ENCODE measurements around the gene RFX3.

The RFX3 gene

DNA sequence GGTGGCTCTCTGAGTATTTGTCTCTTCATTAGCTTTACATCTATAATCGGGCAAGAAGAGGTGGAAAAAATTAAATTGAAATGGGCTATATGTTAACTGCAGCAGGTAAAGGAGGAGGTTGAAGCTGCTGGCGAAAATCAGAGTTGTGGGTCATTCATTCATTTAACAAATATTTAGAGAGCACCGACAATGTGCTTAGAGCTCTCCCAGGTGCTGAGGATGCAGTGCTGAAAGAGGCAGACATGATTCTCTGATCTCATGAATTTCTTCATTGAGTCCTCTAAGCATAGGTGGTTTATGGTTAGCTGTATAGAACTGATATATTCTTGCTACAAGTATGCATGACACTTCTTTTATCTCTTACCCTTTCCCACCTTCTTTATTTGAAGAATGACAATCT is 243.4 kb downstream of the RFX3 start:
- no peak for DNase-seq (ENCODE audit: low spot score)

DNA sequence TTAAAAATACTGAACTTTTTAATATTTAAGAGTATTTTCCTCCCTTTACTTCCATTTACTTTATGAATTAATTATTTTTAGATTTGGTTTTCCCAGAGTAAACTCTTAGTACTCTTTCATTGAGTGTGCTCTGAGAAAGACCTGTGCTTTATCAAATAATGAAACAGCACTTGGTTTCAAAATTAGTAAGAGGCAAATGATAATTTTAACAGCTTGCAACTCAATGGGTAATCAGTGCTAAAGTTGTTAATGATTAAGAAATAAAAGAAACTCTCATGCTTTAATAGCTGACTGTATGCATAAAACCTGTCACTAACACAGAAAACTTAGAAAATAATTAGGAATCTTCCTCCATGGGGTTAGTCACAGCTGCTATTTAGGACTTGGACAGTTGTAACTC is 244.4 kb downstream of the RFX3 start:
- DNase-seq (ENCODE audit: low spot score) = no peak

DNA sequence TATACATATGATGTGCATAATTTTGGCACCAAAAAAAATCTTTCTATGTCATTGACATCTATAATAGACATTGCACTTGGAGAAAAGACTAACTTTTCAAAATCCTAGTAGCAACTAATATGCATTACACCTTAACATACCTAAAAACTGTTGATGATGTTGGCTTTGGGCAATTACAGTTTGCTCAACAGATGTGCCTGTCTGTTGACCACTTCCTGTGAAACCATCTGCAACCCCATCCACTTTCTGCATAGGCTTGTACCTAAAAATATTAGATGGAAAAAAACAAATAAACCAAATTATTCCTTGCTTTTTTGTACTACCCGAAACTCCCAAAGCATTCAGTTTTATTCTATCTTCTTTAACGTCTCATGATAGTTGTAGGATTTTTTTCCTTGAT is 248.6 kb downstream of the RFX3 start:
- no peak for DNase-seq (ENCODE audit: low spot score)

DNA sequence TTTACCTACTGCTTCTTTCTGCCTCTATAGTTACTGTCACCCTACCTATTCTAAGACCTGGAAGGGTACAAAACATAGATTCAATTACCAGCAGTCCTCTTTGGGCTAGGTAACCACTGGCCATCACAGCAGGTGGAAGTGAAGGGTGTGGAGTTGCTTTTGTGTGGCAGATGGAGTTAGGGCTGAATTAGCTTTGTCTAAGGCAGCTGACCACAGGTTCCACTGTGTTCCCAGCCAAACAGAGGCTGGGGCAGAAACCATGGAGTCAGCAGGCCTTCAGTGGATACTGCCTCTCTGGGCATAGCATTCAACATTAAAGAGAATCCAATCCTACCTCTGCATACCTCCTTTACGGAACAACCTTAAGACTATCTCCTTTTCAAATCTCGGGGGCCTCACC is 254.2 kb downstream of the RFX3 start:
- no peak for DNase-seq (ENCODE audit: low spot score)

DNA sequence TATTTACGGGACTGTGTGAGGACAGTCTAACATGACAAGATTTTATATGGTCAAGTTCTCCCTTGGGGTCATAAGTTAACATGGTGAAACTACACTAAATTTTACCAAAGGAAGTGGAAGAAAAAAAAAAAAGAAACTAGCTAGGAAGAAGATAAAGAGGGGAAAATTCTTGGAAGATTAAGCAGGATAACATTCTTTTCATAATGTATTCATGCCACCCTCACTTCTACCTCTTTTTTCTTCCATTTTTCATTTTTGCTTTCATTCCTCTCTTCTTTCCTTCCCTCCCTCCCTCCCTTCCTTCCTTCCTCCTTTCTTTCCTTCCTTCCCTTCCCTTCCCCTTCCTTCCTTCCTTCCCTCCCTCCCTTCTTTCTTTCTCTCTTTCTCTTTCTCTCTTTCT is 254.6 kb downstream of the RFX3 start:
- no peak for DNase-seq (ENCODE audit: low spot score)

DNA sequence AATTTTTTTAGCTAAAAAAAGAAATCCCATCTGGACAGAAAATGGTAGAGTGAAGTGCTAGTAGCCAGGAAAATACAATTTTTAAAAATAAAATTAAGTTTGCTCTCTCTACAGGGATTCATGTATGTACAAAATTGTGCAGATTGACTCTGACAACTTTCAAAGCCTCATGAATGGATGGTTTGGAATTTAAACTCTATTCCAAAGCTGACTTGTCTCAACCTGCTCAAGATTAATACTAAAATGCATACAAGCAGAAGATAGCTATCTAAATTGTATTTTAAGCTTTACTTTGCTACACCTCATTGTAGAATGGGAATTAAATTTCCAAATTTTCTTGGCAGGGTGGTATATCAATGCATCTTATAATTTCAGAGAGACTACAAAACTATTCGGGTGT is 257.6 kb downstream of the RFX3 start:
- no peak for DNase-seq (ENCODE audit: low spot score)

DNA sequence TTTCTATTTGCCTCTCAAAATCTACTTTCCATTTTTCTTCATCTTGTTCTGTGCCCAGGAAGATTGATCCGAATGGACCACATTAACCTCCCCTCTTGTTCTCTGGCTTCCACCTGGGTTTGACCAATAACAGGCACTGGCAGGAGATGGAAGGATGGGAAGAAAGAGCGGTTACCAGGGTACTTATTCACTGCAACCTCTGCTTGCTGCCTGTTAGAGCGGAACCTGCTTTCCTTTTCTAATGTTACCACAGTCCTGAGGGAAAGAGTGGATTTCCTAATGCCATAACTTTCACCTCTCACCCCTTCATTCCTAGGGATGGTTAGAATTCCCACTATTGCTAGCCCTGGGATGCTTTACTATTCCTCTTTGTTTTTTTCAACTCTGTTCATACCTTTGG is 262.1 kb downstream of the RFX3 start:
- DNase-seq (ENCODE audit: low spot score) = no peak

DNA sequence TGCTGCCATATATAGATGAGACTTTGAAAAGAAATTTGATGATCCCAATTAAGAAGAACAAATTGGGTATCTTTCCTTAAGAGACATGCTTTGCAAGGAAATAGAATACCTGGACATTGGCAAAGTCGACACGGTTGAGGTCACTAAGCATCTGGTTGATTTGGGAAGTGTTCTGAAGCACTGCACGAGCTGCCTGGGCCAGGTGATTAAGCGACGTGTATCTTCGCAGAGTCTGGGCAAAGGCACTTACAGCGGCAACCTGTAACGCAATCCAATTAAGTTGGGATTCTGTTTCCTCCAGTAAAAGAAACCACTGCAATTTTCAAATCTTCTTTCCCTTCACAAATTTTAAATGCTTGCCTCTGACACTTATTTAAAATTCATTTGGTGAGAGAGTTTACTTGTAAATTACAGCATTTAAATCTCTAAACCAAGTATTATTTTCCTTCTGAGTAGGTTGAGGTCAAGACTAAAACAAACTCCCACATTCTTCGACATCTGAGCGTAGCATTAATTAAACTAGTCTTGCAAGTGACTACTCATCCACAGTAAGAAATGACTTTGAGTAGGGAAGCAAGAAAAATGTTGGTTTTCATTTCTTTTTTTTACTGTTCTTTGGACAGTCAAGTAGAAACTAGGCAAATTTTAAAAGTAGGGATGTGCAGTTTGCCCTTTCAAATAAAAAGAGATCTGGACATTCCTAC is 262.8 kb downstream of the RFX3 start:
- DNase-seq (ENCODE audit: low spot score) = no peak

DNA sequence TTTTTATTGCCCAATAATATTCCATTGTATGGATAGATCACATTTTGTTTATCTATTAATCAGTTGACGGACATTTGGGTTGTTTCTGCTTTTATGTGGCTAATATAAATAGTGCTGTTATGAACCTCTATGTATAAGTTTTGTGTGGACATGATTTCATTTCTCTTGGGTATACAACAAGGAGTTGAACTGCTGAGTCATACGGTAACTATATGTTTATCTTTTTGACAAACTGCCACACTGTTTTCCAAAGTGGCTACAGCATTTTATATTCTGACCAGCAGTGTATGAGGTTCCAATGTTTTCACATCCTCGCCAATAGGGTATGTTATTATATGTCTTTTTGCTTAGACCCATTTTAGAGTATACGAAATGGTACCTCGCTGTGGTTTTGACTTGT is 264.3 kb downstream of the RFX3 start:
- no peak for DNase-seq (ENCODE audit: low spot score)

DNA sequence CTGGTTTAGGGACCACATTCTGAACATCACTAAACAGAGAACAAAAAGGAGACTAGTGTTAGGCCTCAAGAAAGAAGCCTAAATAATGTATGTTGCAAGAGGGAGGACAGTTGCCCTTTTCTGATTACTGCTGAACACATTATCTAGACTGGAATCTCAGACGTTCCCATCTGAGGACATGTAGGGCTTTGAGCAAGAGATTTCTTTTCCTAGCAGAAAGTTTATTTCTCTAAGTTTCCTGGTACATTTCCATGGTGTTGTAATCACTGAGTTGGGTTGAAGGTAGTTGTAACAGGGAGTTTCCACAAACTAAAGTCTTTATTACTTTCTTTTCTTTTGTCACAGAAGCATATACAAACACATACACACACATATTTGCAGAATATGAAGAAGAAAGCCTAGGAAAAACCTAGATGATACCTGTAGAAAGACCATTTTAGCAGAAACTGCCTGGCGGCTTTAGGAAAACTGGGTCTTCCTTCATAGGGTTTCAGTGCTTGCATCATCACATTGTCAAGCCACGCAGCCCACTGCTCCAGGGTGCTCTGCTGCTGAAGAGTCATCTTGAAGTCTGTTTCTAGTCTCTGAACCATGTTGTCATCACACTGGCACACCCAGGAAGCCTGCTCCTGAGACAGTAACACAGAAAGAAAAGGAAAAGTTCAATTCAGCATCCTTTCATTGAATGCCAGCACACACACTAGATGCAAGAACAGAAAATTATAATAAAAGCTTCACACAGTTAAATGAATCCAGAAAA is 269.1 kb downstream of the RFX3 start:
- no peak for DNase-seq (ENCODE audit: low spot score)

DNA sequence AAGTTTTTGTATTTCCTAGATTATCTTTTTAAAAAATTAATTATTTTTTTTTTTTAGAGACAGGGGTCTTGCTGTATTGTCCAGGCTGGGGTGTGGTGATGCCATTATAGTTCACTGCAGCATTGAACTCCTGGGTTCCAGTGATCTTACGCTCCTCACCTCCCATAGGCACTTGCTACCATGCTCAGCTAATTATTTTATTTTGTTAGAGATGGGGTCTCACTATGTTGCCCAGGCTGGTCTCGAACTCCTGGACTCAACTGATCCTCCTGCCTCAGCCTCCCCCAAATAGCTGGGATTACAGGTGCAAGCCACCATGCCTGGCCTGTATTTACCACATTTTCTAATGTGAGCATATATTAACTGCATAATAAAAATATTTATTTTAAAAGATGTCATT is 274.5 kb downstream of the RFX3 start:
- DNase-seq (ENCODE audit: low spot score) = no peak

DNA sequence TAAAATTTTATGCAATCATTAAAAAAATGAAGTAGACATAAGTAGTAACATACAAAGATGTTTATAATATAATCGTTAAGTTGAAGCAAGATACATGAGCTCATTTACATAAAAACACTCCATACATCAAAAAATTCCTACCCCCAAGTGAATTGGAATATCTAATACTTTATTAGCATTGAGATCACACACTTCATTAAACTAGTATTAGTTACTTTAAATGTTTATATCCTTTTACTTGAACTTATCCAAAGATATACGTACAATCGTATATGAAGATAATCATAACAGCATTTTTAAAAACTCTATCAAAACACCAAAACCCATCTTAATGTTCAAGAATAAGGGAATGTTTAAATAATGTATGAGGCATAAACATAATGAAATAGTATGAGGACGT is 275.1 kb downstream of the RFX3 start:
- DNase-seq (ENCODE audit: low spot score) = no peak

DNA sequence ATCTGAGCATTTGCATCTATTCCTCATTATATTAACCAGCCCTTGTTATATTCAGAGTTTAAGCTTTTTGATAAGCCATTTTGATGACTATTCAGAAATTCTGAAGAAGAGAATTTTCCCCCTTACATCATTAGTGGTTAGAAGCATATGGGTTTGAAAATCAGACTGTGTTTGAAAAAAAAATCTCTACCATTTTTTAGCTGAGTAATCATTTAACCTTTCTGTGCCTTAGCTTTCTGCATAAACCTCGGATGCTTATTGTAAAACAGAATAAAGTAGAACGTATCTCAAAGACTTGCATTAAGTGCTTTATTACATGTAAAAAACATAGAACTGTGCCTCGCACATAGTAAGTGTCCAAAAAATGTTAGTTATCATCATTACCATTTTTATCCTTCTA is 278.6 kb downstream of the RFX3 start:
- no peak for DNase-seq (ENCODE audit: low spot score)

DNA sequence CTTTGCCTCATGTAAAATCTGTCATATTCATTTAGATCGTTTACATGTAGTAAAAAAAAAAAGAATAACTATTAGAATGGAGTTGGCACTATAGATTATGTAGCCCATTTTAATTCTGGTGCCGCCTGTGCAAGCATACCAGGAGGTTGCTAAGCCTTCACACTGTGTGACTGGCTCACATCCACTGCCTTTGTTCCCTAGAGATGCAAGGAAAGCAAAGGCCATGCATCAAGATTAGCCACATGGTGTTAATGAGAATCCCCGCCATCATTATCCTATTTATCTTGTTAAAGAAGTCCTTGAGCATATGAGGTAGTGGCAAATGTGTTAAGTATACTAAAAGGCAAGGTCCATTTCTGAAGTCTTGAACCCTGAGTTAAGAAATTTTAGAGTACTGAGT is 279.6 kb downstream of the RFX3 start:
- no peak for DNase-seq (ENCODE audit: low spot score)

DNA sequence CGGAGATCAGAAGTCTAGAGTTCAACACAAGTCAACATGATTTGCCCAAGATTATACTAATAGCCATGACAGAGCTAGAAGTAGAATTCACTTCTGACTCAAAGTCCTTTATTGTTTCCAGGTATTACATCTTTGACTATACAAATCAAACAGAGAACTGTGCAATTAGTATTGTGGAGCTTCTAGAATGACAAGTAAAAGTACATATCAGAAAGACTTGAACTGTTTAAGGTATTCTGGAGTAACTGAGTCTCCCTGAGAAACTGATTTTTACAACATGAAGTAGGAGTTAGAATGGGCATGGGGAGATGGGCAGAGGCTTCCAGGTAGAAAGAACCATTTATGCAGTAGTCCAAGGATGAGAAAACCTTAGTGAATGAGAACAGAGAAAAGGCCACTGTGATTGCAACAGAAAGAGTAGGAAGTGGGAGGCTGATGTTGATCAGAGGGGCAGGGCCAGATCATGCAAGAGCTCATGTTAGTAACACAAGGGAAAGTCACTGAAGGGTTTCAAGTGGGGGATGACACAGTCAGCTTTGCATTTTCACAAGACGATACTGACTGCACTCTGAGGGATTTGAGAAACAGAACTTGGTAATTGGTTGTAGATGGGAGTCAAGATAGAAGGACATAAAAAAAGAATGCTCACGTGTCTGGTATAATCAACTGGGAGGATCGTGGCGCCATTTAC is 280.7 kb downstream of the RFX3 start:
- no peak for DNase-seq (ENCODE audit: low spot score)

DNA sequence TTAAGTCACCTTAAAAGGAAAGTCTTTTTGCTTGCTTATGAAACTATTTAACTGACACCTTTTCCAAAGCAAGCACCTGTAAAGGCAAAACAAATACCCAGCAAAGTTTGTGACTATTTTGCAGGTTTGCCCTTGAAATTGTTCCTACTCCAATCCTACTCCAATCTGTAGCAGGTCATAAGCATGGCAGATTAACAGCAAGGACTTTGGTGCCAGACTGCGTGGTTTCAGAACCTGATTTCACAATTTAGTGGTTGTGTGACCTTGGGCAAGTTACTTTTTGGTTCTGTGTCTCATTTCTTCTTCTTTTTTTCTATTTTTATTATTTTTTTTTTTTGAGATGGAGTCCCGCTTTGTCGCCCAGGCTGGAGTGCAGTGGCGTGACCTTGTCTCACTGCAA is 282.1 kb downstream of the RFX3 start:
- no peak for DNase-seq (ENCODE audit: low spot score)

DNA sequence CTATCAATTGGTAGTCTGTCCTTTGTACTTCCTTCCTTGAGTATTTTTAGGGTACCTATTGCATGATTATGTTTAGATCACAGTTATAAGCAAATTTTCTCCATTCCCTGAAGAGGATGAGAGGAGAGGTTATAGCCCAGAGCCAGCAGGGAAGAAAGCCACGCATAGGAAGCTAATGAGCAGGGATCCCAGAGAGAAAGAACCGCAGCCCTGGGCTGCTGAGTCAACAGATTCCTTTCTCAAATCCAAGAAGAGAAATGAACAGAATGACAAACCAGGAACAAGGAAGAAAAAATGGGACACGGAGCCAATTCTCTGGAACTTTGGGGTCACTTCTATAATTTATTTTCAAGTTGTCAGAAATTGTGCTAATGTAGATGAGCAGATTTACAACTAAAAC is 284.5 kb downstream of the RFX3 start:
- DNase-seq (ENCODE audit: low spot score) = no peak

DNA sequence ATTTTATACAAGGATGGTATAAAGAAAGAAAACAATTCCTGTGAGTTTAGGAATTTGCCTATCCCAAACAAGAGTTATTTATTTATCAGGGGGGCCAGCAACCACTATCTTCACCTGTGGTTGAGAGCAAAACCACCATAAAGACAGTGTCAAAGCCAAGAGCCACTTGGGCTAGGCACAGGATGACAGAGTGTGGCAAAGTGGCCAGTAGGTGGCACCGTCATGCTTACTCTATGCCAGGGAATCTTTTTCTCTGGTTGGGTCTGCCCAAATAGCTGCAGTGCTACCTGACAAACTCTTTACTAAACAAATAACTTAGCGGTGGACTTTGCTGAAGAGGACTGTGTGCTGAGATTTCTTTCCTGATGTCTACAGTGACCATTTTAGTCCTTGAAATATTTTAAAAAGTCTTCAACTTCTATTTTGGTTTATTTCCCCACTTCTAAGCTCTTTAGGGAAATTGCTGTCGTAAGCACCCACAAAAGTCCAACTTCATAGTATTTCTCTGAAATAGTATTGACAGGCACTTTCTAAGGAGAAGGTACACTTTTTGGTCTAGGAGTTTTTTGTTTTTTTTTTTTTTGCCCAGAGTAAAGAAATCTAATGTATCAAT is 285.0 kb downstream of the RFX3 start:
- DNase-seq (ENCODE audit: low spot score) = peak; percentile 57

DNA sequence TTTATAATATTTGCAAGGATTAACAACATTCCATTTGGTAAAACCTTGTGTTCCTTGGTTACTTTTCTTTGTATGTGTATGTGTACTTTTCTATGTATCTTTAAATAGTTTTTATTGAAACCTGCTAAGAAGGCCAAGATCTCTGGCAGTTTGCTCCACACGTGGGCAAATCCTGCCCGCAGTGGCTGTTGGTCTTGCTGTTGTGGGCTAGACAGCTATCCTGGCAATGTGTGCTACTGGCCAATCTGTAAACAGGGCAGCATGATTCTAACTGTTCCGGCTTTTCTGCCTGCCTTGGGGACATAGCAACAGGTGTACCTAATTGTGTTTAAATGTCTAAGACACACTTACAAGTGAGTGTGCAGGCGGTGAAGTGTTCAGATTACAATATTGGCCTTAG is 286.6 kb downstream of the RFX3 start:
- DNase-seq (ENCODE audit: low spot score) = no peak

DNA sequence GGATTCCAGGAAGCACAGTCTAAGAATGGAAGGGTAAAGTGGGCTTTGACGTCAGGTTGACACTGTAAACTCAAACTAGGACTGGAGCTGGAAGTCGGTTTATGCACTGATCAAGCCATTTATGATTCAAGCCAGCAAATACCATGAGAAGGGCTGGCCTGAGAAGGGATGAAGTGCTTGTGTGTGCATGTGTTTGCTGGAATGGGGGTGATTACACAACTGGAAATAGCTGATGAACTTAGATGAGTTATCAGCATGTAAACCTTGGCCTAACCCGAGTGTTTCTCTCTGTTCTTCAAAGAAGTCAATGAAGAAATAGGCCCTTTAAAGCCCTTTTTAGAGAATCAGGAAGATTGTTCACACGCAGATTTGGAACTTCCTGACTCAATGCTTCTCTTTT is 287.6 kb downstream of the RFX3 start:
- no peak for DNase-seq (ENCODE audit: low spot score)

DNA sequence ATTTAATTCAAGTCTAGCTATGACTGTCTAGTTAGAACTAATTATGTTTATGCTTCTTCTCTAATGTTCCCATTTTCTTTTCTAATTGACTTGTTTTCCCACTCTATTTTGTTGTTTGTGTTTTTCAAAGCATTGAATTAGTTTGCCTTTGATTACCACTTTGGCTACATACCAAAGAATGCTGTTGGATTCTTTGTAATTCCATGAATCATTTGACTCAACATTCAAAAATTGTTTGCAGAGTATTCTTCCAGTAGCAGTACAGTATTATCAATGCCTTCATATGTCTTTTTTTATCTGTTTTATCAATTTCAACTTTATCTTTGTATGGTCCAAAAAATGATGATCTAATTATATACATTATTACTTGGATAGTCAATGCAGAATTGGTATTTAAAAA is 288.7 kb downstream of the RFX3 start:
- no peak for DNase-seq (ENCODE audit: low spot score)

DNA sequence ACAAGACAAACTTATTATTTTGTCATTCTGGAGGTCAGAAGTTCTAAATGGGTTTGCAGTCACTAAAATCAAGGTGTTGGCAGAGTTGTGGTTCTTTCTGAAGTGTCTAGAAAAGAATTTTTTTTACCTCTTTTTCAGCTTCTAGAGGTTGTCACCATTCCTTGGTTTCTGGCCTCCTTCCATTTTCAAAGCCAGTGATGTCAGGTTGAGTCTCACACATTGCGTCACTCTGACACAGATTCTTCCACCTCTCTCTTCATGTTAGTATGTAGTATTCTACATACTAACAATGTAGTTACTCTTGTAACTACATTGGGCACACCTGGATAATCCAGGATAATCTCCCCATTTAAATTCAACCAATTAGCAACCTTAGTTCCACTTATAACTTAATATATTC is 290.3 kb downstream of the RFX3 start:
- no peak for DNase-seq (ENCODE audit: low spot score)

DNA sequence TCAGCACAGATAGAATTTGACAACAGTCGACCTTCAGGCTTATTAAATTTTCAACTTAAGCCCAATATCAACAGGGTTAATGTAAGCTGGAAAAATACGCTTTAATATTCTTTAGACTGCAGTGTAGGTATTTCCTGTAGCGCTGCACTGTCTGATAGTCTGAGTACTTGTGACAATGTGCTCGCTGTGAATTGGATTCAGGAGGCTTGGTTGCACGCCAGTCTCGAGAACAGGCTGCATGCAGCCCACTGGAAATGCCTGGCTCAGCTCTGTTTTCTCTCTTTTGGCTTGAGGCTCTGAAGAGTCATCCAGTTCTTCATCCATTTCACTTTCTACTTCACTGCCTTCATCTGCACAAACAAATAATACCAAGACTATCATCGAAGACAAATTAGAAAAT is 300.9 kb downstream of the RFX3 start:
- DNase-seq (ENCODE audit: low spot score) = no peak
